Thyroid gland (tissue), 4 donors: ENCODE results near the gene MIA3.

Source experiments
- POLR2A ChIP-seq, 2 donors: fragments of 450-650 bp; IDR thresholded peaks; one replicate each; pipeline ENCODE4 v1.6.1; 2017; ENCODE audit warnings: antibody characterized with exemption in 2 of 2, mild to moderate bottlenecking in 2 of 2, moderate library complexity in 1 of 2
- TF ChIP-seq, protein P1 (sequence below), 6 experiments: fragments of 200-600 bp in 3 of 6; fragments of 450-650 bp in 3 of 6; sonication (generic) in 3 of 6; IDR thresholded peaks; one replicate each; pipeline ENCODE4 v1.5.1; 2016 to 2019; ENCODE audit warnings: antibody characterized with exemption in 6 of 6, mild to moderate bottlenecking in 2 of 6, inconsistent platforms in 1 of 6, moderate library complexity in 1 of 6

DNA sequence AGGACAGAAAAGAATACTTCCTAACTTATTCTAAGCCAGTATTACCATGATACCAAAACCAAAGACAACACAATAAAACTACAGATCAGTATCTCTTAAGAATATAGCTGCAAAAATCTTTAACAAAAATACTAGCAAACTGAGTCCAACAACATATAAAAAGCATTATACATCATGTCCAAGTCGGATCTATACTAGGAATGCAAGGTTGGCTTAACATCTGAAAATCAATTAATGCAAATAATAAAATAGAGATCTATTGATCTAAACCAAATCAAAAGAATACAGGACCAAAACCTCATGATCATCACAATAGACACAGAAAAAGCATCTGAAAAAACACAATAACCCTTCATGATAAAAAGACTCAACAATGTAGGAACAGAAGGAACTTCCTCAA is 47.1 kb upstream of the MIA3 start:
- TF ChIP-seq, protein P1, sequence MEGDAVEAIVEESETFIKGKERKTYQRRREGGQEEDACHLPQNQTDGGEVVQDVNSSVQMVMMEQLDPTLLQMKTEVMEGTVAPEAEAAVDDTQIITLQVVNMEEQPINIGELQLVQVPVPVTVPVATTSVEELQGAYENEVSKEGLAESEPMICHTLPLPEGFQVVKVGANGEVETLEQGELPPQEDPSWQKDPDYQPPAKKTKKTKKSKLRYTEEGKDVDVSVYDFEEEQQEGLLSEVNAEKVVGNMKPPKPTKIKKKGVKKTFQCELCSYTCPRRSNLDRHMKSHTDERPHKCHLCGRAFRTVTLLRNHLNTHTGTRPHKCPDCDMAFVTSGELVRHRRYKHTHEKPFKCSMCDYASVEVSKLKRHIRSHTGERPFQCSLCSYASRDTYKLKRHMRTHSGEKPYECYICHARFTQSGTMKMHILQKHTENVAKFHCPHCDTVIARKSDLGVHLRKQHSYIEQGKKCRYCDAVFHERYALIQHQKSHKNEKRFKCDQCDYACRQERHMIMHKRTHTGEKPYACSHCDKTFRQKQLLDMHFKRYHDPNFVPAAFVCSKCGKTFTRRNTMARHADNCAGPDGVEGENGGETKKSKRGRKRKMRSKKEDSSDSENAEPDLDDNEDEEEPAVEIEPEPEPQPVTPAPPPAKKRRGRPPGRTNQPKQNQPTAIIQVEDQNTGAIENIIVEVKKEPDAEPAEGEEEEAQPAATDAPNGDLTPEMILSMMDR (IDR thresholded peaks at IDR 0.05): no peak
- no peak for TF ChIP-seq POLR2A (IDR thresholded peaks at IDR 0.05)
